NCI-H1694 (cell line): Measurements from ENCODE around the gene PPP2R2D.

Experiments used
- DNase-seq: peaks from one replicate; lab custom pipeline; 2025; lab: John Stamatoyannopoulos, UW

Gene PPP2R2D

DNA sequence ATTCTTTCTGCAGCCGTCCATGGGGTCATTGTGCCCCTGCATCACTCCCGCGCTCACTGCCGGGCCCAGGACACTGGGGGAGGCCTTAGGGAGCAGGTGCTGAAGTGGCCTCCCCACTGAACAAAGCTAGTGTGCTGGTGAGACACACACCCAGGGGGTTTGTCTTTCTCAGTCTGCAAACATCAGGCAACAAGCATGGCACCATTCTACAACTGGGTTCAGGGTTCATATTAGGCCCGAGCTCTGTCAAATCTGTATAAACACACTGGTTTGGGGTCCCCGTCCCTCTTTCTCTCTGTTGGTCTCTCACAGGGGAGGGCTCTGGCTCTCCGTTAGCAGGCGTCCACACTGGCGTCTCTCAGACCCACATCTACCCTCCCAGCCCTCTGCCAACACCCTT is 11.1 kb upstream of the PPP2R2D start:
- no peak for DNase-seq

GRCh38 chr10:131890276-131891195 is 10.3 kb upstream of the PPP2R2D start:
- DNase-seq = no peak

DNA sequence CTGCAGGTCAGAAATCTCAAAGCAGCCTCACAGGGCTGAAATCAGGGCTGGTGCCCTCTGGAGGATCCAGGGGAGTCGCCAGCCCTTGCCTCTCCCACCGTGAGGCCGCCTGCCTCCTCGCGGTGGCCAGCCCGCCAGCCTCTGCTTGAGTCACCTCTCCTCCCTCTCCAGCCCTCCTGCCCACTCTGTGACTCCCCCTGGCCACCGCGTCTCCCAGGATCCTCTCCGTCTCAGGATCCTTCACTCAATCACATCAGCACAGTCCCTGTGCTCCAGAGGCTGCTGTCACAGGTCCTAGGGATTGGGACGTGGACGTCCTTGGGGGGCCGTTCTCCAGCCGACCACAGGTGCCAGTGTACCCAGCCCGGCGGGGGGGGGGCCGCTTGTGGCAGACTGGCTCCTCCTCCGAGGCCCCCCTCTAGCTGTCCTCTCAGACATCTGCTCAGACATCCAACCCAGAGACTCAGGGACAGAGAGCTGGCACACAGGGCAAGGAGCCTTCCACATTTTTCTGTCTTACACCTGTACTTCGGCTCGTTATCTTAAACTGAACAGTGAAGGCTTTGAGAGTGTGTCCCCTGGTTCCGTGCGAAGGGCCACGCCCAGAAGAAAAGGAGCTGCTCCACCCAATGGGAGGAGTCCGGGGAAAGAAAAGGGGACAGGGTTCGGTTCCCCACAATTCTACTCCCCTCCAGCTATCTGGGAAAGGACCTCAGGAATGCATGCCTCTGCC is 9.4 kb upstream of the PPP2R2D start:
- no peak for DNase-seq

GRCh38 chr10:131891929-131892805 is 8.6 kb upstream of the PPP2R2D start:
- DNase-seq = no peak

DNA sequence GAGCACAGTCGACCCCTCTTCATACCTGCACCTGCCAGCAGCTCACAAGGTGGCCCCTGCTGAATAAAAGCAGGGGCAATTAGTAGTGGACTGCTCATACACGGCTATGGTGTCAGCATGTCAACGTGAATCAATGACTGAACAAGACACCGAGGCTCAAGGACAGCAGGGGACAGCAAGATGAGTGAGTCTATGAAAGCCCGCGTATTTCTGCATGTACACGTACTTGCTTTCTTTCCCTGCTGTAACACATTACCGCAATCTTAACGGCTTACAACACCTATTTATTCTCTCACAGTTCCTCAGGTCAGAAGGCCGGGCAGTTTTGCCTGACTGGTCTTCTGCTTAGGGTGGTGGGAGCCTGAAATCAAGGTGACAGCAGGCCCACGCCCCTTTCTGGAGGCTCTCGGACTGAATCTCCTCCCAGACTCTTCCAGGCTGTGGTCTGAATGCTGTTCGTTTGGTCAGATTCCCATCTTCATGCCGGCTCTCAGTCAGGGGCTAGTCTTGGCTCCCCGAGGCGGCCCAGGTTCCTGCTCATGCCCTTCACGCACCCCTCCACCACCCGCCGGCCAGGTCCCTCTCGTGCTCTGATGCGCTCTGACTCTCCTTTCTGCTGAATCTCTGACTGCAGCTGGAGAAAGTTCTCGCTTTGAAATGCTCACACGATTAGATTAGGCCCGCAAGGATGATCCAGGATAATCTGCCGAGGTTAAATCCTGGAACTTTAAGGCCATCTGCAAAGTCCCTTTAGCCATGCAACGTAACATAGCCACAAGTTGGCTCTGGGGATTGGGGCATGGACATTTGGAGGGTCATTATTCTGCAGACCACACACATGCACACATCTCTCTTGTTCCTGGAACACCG is 7.8 kb upstream of the PPP2R2D start:
- no peak for DNase-seq

- DNase-seq = no peak
Measured at GRCh38 chr10:131895116-131895515, 5.7 kb upstream of the PPP2R2D start.

DNA sequence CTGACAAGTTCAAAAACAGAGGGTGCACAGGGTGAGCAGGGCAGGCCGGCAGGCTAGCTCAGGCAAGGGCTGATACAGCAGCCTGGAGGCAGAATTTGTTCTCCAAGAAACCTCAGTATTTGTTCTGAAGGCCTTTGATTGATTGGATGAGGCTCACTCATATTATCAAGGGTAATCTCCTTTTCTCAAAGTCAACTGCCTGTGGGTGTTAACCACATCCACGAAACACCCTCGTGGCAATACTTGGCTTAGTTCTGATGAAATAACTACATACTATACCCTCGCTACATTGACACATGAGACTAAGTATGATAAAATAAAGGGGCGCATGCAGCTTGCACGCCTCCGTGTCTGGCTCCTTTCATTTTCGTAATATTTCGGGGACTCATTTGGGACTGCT is 4.4 kb upstream of the PPP2R2D start:
- DNase-seq = no peak

DNA sequence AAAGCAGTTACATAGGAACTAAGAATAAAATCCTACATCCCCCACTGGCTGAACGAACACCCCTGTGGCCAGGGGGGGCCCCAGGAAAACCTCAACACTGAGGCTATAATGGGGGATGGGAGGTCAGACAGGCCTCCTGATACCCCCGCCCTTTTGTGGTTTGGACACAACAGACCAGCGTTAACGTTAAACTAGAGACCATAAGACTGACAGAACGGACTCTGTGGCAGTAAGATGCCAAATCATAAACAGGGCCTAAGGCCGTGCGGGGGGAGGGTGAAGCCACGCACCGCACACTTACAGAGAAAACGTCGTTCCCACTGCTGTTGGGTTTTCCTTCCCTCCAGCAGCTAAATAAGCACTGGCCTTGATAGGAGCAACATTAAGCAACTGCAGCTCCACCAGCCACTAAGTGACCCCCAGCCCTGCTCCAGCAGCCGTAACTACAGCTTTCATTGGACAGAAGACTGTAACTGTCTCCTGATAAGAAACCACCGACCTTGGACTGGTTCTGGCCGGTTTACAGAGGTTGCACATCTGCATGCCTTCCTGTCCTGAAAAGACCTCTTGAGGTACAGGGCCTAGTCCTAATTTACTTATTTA is 3.4 kb upstream of the PPP2R2D start:
- no peak for DNase-seq

DNA sequence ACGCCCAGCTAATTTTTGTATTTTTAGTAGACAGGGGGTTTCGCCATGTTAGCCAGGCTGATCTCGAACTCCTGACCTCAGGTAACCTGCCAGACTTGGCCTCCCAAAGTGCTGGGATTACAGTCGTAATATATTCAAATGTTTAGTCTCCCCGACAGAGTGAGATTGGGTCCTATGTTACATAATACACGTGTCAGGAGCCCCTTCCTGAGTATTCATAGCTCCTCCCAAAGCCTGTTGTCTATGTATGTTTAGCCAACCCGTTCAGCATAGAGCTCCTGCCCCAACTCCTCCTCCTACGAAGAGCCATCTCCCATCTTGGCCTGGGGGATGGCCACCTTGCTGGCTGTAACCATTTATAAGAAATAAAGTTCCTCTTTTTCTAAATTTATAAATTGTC is 2.7 kb upstream of the PPP2R2D start:
- no peak for DNase-seq

GRCh38 chr10:131898713-131899112 is 2.1 kb upstream of the PPP2R2D start:
- no peak for DNase-seq

GRCh38 chr10:131899116-131899690 is 1.6 kb upstream of the PPP2R2D start:
- DNase-seq = no peak

- DNase-seq = no peak
Measured at GRCh38 chr10:131899695-131900349, 986 bp upstream of the PPP2R2D start.

DNA sequence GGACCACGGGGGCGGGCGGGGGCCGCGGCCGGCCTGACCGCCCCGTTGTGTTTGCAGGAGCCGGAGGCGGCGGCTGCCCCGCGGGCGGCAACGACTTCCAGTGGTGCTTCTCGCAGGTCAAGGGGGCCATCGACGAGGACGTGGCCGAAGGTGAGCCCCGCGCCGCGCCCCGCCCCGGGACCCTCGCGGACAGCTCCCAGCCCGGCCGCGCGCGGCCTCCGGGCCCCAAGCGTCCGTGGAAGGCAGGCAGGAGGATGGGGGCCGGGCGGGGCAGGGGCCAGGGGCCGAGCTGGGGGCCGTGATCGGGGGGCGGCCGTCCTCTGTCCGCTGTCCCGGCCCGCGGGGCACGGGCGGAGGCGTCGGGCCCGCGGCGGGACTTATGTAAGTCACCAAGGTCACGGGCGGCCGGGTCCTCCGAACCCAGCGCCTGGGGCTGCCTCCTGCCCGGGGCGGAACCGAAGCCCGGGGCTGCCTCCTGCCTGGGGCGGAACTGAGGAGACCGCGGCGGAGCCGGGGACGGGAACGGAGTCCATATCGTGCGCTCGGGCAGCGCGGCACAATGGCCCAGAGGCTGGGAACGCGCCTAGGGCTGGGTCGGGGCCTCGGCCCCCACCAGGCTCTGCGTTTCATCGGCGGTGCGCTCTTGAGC is 497 bp downstream of the PPP2R2D start:
- DNase-seq = no peak

GRCh38 chr10:131902211-131902610 is 1.4 kb downstream of the PPP2R2D start:
- no peak for DNase-seq

GRCh38 chr10:131902691-131903090 is 1.9 kb downstream of the PPP2R2D start:
- DNase-seq = no peak

GRCh38 chr10:131905267-131905571 is 4.4 kb downstream of the PPP2R2D start:
- no peak for DNase-seq

DNA sequence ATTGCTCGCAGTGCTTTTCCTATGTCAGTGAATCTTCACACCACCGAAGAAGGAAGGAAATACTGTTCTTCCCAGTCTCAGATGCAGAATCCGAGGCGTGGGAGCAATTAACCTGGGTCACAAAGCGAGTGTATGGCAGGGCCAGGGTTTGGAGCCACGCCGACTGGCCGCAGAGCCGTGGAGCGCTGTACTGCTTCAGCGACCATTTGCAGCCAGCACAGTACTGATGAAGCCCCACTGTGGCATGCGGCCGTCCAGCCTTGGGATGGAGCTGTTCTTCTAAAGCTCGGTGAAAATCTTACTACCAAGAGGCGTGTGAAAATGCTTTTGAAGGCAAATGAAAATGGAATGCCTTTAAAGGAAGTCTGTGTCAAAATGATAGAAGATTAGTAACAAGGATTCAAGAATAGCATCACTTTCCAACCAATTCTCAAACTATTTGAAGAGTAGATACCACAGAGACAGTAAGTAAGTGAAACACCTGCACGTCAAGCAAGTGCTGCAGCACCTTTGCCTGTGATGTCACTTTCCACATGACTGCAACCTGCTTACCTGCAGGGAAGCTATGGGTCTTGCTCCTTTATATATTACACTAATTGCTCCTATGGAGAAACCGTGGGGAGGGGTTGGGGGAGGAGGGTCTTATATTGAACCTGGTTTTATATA is 4.9 kb downstream of the PPP2R2D start:
- no peak for DNase-seq

- no peak for DNase-seq
Measured at GRCh38 chr10:131906269-131906639, 5.4 kb downstream of the PPP2R2D start.

GRCh38 chr10:131907679-131908078 is 6.9 kb downstream of the PPP2R2D start:
- no peak for DNase-seq
